IPS-18c (cell line): Measurements from ENCODE around the gene WFDC1.

Source experiments
- H3K4me3 ChIP-seq: 2 replicates; pipeline ENCODE4 v1.7.0; 2013; ENCODE audit warnings: low read depth, mild to moderate bottlenecking, low read length, moderate library complexity; ENCODE audit not compliant: insufficient read depth
- H3K9me3 ChIP-seq: one replicate; pipeline ENCODE4 v1.6.1; 2013; ENCODE audit warnings: mild to moderate bottlenecking, low read length, moderate library complexity; ENCODE audit not compliant: control insufficient read depth, insufficient read depth

Gene WFDC1

DNA sequence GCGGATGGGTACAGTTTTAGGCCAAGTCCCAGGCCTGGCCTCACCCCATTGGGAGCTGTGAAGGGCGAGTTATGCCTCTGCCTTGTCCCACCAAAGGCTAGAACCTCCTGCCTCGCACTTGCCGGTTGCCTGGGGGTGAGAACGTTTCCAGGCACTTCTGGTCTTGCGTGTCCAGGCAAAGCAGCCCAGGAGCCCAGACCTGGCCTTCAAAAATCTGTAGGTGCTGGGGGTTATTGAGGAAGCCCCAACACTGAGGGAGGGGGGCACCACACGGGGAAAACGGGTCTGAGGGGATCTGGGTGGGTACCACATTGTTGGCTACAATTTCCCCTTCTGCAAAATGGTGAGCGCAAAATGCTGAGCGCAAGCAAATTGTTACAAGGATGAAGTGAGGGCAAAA lies 61.5 kb downstream of the WFDC1 start:
- no peaks in the 10 kb centered on the region for H3K9me3 ChIP-seq
- H3K4me3 ChIP-seq = no peak overlapping the region

DNA sequence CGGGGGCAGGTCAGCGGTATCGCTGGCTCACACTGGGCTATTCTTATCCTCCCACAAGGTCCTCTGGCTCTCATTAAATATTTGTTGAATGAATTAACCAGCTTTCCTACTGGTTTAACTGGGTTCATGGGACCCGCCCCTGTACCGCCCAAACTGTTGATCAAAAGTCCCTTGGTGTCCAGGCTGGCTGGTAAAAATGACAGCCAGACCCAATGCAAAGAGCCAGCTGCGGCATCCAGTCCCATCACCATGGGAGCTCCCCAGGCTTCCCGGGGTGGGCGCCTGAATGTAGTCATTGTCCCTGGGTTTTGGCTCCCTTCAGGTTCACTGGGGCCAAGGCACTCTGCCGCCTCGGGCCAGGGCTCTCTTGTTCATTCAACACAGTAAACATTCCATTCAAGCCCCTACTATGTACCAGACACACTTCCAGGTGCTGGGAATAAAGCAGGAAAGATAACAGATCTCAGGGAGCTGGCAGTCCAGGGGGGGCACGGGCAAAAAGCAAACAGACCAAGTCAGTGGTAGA lies 62.0 kb downstream of the WFDC1 start:
- no peak overlapping the region for H3K4me3 ChIP-seq
- no peaks in the 10 kb centered on the region for H3K9me3 ChIP-seq

- H3K4me3 ChIP-seq = no peak overlapping the region
- H3K9me3 ChIP-seq = no peaks in the 10 kb centered on the region
These were observed 62.5 kb downstream of the WFDC1 start for GRCh38 chr16:84357191-84357651.

DNA sequence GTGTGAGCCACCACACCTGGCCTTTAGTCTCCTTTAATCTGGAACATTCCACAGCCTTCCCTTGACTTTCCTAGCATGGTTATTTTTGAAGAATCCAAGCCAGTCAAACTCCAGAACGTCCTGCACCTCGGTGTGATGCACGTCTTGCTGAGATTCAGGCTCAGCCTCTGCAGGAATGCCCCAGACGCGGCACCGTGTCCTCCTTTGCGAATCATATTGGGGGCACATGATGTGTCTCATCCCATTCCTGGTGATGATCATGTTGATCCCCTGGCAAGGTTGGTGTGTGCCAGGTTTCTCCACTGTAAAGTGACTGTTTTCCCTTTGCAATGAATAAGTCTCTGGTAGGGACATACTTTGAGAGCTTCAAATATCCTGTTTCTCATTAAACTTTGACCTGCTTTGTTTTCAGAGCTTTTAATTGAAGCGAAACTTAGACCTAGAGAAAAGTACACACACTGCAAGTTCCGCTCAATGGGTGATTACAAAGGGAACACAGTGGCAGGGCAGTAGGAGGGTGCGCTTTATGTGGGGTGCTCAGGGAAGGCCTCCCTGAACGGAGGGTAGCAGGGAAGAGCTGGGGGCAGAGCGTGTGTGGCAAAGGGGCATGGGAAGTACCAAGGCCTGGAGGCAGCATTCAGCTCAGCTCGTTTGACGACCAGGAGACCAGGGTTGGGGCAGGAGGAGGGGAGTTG lies 64.1 kb downstream of the WFDC1 start:
- Histone ChIP-seq H3K9me3 (no peaks in the 10 kb centered on the region), H3K4me3 (no peak overlapping the region)

DNA sequence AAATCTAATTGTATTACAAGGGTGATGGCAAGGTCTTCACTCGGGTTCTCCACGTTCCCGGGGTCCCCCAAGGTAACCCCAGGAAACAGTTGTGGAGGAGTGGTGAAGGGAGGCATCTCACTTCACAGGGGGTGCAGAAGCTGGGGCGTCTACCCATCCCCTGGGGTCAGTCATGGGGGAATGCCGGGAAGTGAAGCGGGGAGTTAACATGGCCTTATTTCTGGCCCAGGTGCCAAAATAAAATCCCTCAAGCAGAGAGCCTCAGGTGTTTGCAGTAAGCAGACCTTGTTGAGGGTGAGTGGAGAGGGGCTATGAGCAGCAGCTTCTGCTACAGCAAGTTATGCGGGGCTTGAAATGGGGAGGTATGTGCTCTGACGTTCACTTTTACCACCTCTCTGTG lies 64.6 kb downstream of the WFDC1 start:
- Histone ChIP-seq H3K9me3 (no peaks in the 10 kb centered on the region), H3K4me3 (no peak overlapping the region)

- H3K4me3 ChIP-seq = no peak overlapping the region
These were observed 65.5 kb downstream of the WFDC1 start for GRCh38 chr16:84360170-84360569.

GRCh38 chr16:84360748-84361147 lies 66.1 kb downstream of the WFDC1 start:
- no peak overlapping the region for H3K4me3 ChIP-seq
- peaks cover under 1% of the 10 kb centered on the region for H3K9me3 ChIP-seq

More at GRCh38 chr16:84360170-84360569, 65.5 kb downstream of the WFDC1 start:
- no peaks in the 10 kb centered on the region for H3K9me3 ChIP-seq

- H3K9me3 ChIP-seq = peaks cover 3% of the 10 kb centered on the region
- no peak overlapping the region for H3K4me3 ChIP-seq
These were observed 66.9 kb downstream of the WFDC1 start for GRCh38 chr16:84361546-84361945.

DNA sequence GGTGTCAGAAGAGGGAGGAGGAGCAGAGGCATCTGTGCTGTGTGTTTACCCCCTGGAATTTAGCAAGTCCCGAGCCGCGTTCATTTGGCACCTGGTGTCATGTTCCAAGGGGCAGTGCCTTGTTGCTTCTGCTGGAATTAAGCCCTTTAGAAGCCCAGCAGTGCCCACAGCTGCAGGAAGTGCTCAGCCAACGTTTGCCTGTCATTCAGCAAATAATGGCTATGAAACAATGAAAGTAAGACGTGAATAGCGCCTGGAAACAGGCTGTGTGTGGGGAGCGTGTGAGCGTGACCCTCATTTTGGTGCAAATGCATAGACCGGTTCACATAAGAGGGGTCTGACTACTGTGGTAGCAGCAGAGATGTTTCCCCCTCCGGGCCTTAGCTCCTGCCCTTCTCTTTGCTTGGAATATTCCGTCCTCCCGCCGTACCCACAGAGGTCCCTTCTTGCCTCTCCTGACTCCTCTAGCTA lies 67.8 kb downstream of the WFDC1 start:
- peaks cover 3% of the 10 kb centered on the region for H3K9me3 ChIP-seq
- H3K4me3 ChIP-seq = no peak overlapping the region

DNA sequence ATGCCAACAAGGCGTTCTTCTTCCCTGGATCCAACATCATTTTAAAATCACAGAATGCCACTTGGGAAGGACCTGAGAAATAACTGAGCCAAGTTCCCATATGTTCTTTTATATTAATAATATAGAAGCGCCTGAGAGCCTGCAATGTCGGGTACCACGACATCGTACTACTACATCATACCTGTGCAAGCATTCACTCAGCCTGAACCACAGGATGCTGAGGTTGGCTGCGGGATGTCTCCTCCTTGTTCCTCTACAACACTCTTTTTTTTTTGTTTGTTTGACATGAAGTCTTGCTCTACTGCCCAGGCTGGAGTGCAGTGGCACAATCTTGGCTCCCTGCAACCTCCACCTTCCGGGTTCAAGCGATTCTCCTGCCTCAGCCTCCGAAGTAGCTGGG lies 71.5 kb downstream of the WFDC1 start:
- H3K4me3 ChIP-seq = no peak overlapping the region
- peaks cover 3% of the 10 kb centered on the region for H3K9me3 ChIP-seq

DNA sequence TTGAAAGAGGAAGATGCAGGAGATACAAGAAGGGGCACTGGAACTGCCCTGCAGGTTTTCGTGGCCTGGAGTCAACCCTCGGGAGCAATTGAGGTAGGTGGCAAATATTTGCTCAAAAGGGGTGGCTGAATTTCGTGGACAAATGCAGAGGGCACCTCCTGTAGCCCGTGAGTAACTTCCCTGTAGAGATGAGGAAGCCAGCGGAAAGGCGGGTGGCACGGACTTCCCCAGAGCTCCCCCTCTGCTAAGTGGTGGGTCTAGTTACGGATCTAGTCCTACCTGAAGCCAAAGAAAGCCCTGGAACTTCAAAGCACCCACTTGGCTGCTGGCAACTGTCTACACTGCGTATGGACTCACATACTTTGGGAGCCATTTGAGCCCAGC lies 72.6 kb downstream of the WFDC1 start:
- Histone ChIP-seq H3K4me3 (no peak overlapping the region), H3K9me3 (peaks cover 3% of the 10 kb centered on the region)

GRCh38 chr16:84367750-84368307 lies 73.2 kb downstream of the WFDC1 start:
- H3K4me3 ChIP-seq = peak overlapping the region; percentile 59
- H3K9me3 ChIP-seq = peaks cover 3% of the 10 kb centered on the region

DNA sequence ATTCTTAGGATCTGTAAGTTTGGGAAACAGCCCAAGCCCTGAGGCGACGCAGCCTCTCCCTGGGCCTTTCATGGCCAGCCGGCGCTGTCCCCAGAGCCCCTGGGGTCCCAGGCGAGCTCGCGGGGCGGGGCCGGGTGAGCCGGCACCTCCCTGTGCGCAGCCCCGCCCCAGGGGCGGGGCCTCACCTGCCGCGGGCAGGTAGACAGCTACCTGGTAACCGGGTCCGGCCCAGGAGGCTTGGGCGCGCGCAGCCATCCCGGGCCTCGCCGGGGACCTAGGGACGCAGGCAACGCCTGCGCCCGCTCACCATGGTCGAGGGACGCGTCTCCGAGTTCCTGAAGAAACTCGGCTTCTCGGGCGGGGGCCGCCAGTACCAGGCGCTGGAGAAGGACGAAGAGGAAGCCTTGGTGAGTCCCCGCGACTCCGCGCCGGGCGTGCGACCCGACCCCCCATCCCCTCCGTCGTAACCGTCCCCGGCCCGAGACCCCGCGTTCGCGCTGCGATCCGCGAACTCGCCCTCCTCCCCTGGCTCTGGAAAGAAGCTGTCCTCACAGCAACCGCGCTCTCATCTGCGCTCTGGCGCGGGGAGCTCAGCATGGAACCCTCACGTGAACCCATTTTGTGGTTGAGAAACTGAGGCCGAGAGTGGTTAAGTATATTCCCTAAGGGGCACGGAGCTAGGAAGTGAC lies 73.8 kb downstream of the WFDC1 start, which contains the start of gene ATP2C2:
TSS of gene ATP2C2 (plus strand) at position 231 of the 689 bp plus-strand sequence. CDS start at position 309, 78 bp downstream.
- peaks cover 3% of the 10 kb centered on the region for H3K9me3 ChIP-seq
- peak within 1 kb of the TSS; percentile 59 for H3K4me3 ChIP-seq

GRCh38 chr16:84369105-84369504 lies 74.4 kb downstream of the WFDC1 start:
- Histone ChIP-seq H3K9me3 (peaks cover 3% of the 10 kb centered on the region), H3K4me3 (peak overlapping the region; percentile 59; the same call in 1 of the 2 replicates)

DNA sequence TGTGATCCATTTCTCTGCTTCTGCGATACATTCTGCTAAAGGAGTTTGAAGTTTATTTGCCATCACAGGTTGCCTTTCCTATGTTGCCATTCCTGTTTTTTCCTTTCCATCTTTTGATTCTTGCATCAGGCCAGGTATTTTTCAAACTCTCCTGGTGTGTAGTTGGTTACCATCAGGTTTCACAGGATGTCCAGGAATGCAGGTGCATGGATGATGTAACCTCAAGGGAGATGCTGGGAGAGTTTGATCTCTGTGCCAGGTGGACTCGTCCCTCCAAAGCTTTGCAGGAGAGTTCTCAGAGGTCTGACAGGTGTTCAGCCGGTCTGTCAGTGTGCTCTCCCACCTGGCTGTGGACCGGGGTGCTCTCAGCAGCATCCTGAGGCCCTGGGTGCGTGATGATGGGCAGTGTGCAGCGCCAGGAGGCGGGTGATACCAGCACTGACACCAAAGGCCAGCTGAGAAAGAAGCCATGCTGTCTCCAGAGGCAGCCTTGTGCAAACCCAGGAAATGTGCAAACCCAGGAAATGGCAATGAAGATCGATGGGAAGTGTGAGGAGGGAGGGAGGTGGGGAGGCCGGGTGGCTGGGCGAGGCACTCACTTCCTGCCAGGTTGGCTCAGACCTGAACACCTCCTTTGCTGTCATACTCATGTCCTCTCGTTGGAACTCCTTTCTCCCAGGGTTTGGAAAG lies 75.4 kb downstream of the WFDC1 start:
- H3K9me3 ChIP-seq = peaks cover 3% of the 10 kb centered on the region
- no peak overlapping the region for H3K4me3 ChIP-seq

DNA sequence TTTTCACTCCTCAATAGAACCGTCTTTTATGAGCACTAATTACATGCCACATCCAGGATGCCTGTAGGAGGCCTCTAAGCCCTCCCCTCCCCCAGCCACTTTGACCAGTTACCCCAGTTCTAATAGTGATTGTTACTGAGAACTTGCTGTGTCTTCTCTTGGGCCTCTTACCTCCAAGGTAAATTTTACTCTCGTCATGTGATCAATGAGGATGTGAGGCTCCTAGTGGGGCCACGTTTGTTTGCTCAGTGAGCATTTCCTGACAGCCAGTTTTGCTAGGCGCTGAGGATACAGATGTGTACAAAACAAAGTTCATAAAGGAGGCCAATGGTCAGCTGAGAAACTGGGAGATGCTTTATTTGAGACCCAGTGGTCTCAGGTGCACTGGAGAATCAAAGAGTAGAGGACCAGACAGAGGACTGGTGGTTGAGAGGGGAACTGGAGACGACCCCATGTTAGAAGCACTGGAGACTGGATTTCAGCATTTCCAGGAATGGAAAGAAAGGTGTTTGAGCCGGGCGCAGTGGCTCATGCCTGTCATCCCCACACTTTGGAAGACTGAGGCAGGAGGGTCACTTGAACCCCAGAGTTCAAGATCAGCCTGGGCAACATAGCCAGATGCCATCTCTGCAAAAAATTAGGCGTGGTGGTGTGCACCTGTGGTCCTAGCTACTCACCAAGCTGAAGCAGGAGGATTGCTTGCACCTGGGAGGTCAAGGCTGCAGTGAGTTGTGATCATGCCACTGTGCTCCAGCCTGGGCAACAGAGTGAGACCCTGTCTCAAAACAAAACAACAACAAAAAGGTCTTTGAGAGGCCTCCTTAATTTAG lies 76.3 kb downstream of the WFDC1 start:
- H3K9me3 ChIP-seq = peaks cover under 1% of the 10 kb centered on the region
- H3K4me3 ChIP-seq = no peak overlapping the region

DNA sequence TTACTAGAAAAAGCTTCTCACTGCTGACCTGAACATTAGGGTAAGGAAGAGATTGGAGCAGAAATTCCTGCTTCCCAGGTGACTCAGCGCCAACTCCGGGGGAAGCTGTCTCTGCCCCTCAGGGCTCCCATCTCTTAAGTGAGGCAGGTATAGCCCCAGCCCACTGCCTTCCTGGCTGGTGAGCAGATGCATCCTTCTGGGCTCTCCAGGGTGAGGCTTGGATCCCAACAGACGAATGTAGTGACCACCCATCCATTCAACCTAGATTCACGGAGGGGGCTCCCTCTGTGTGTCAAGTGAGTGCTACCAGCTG lies 76.8 kb downstream of the WFDC1 start:
- no peak overlapping the region for H3K4me3 ChIP-seq
- H3K9me3 ChIP-seq = no peaks in the 10 kb centered on the region
